H9 (cell line): ENCODE results near the gene HHAT. TPM values are rescaled to one million over a fixed set of nuclear protein-coding genes. Genes with fewer than 3 reads are reported as not detected.

Experiments
- DNase-seq: peaks from one replicate; pipeline ENCODE4 v3.0.0-alpha.2; 2017
- H2AFZ ChIP-seq: one replicate; pipeline ENCODE4 v1.6.1; 2013; ENCODE audit warnings: mild to moderate bottlenecking, low read length, control low read depth, moderate library complexity
- H2AK5ac ChIP-seq: 2 replicates; pipeline ENCODE4 v1.6.1; 2013; ENCODE audit warnings: low read length, control low read depth, mixed read lengths; ENCODE audit not compliant: insufficient read length
- H2BK120ac ChIP-seq: one replicate; pipeline ENCODE4 v1.6.1; 2013; ENCODE audit warnings: low read depth, mild to moderate bottlenecking, low read length, control low read depth, inconsistent platforms; ENCODE audit not compliant: poor library complexity, severe bottlenecking
- H2BK12ac ChIP-seq: 2 replicates; pipeline ENCODE4 v1.6.1; 2013; ENCODE audit warnings: low read length, control low read depth, mixed read lengths, low read depth; ENCODE audit not compliant: insufficient read length
- H2BK15ac ChIP-seq: 2 replicates; pipeline ENCODE4 v1.6.1; 2013; ENCODE audit warnings: low read depth, low read length, control low read depth
- H2BK20ac ChIP-seq: one replicate; pipeline ENCODE4 v1.6.1; 2013; ENCODE audit warnings: low read depth, mild to moderate bottlenecking, low read length, control low read depth, inconsistent platforms; ENCODE audit not compliant: poor library complexity, severe bottlenecking
- H2BK5ac ChIP-seq: 2 replicates; pipeline ENCODE4 v1.6.1; 2013; ENCODE audit warnings: low read length, control low read depth, mixed read lengths; ENCODE audit not compliant: insufficient read length
- H3K14ac ChIP-seq: 2 replicates; pipeline ENCODE4 v1.6.1; 2013; ENCODE audit warnings: low read length, control low read depth; ENCODE audit not compliant: insufficient read depth
- H3K18ac ChIP-seq: 2 replicates; pipeline ENCODE4 v1.6.1; 2013; ENCODE audit warnings: low read depth, mild to moderate bottlenecking, mixed read lengths, low read length, control low read depth; ENCODE audit not compliant: insufficient read length
- H3K23ac ChIP-seq: 2 replicates; pipeline ENCODE4 v1.6.1; 2013; ENCODE audit warnings: low read length, control low read depth, mixed read lengths, low read depth; ENCODE audit not compliant: insufficient read length
- H3K23me2 ChIP-seq: 2 replicates; pipeline ENCODE4 v1.6.1; 2013; ENCODE audit warnings: low read depth, mild to moderate bottlenecking, mixed read lengths, low read length, control low read depth; ENCODE audit not compliant: insufficient read length, poor library complexity, severe bottlenecking
- H3K27ac ChIP-seq: 2 replicates; pipeline ENCODE4 v1.5.1; 2013; ENCODE audit warnings: low read length, control low read depth, mixed read lengths, low read depth; ENCODE audit not compliant: insufficient read length
- H3K27me3 ChIP-seq: 2 replicates; pipeline ENCODE4 v1.6.1; 2013; ENCODE audit warnings: low read length, control low read depth, inconsistent platforms; ENCODE audit not compliant: insufficient read depth
- H3K4ac ChIP-seq: 2 replicates; pipeline ENCODE4 v1.6.1; 2013; ENCODE audit warnings: low read depth, mild to moderate bottlenecking, control low read depth, inconsistent platforms, low read length, moderate library complexity
- H3K4me1 ChIP-seq: 2 replicates; pipeline ENCODE4 v1.6.1; 2013; ENCODE audit warnings: low read length, control low read depth, inconsistent platforms; ENCODE audit not compliant: insufficient read depth
- H3K4me2 ChIP-seq: 2 replicates; pipeline ENCODE4 v1.6.1; 2013; ENCODE audit warnings: low read length, control low read depth, mixed read lengths; ENCODE audit not compliant: insufficient read length, insufficient read depth
- H3K56ac ChIP-seq: 2 replicates; pipeline ENCODE4 v1.6.1; 2013; ENCODE audit warnings: low read depth, mild to moderate bottlenecking, mixed read lengths, low read length, control low read depth; ENCODE audit not compliant: insufficient read length
- H3K79me1 ChIP-seq: 2 replicates; pipeline ENCODE4 v1.6.1; 2013; ENCODE audit warnings: low read depth, mild to moderate bottlenecking, moderate library complexity, low read length, control low read depth, inconsistent platforms; ENCODE audit not compliant: insufficient read depth, poor library complexity, severe bottlenecking
- H3K79me2 ChIP-seq: 2 replicates; pipeline ENCODE4 v1.6.1; 2013; ENCODE audit warnings: low read length, control low read depth, inconsistent platforms; ENCODE audit not compliant: insufficient read depth
- H3K9ac ChIP-seq: 2 replicates; pipeline ENCODE4 v1.6.1; 2013; ENCODE audit warnings: low read length, control low read depth, mixed read lengths; ENCODE audit not compliant: insufficient read length; ENCODE audit errors: extremely low read depth
- H3K9me3 ChIP-seq: one replicate; pipeline ENCODE4 v1.6.1; 2013; ENCODE audit warnings: low read depth, low read length, inconsistent platforms; ENCODE audit not compliant: control insufficient read depth
- H3T11ph ChIP-seq: one replicate; pipeline ENCODE4 v1.6.1; 2013; ENCODE audit warnings: mild to moderate bottlenecking, low read length, control low read depth, inconsistent platforms
- H4K20me1 ChIP-seq: one replicate; pipeline ENCODE4 v1.6.1; 2013; ENCODE audit not compliant: control insufficient read depth, insufficient read length, insufficient read depth
- H4K5ac ChIP-seq: 2 replicates; pipeline ENCODE4 v1.6.1; 2013; ENCODE audit warnings: low read depth, mild to moderate bottlenecking, mixed read lengths, low read length, control low read depth; ENCODE audit not compliant: insufficient read length
- H4K8ac ChIP-seq: replicated peaks from 2 replicates; pipeline ENCODE4 v1.6.1; 2013; ENCODE audit warnings: low read length, control low read depth, mixed read lengths, low read depth; ENCODE audit not compliant: insufficient read length
- H4K91ac ChIP-seq: 2 replicates; pipeline ENCODE4 v1.6.1; 2013; ENCODE audit warnings: low read depth, mild to moderate bottlenecking, moderate library complexity, mixed read lengths, low read length, control low read depth; ENCODE audit not compliant: insufficient read length
- H3K27ac Mint-ChIP-seq, 3 experiments: 2 replicates in 2 of 3; 3 replicates in 1 of 3; pipeline ENCODE4 v1.8.0; 2020 to 2021; ENCODE audit warnings: mixed read lengths in 3 of 3, mild to moderate bottlenecking in 1 of 3, moderate library complexity in 1 of 3
- H3K27me3 Mint-ChIP-seq: 2 replicates; pipeline ENCODE4 v1.8.0; 2021; ENCODE audit warnings: low read depth, mild to moderate bottlenecking, moderate library complexity, mixed read lengths
- H3K36me3 Mint-ChIP-seq, 3 experiments: 2 replicates in 2 of 3; 3 replicates in 1 of 3; pipeline ENCODE4 v1.8.0; 2020 to 2021; ENCODE audit warnings: low read depth in 3 of 3, mixed read lengths in 3 of 3; ENCODE audit not compliant: insufficient read depth in 1 of 3
- H3K4me1 Mint-ChIP-seq, 2 experiments: 2 replicates each; pipeline ENCODE4 v1.8.0; 2020; ENCODE audit warnings: mixed read lengths in 2 of 2
- H3K4me3 Mint-ChIP-seq, 2 experiments: 2 replicates in 1 of 2; 3 replicates in 1 of 2; pipeline ENCODE4 v1.8.0; 2020 to 2021; ENCODE audit warnings: mild to moderate bottlenecking in 2 of 2, mixed read lengths in 2 of 2, moderate library complexity in 1 of 2
- H3K9me3 Mint-ChIP-seq, 2 experiments: 2 replicates in 1 of 2; 3 replicates in 1 of 2; pipeline ENCODE4 v1.8.0; 2020; ENCODE audit warnings: mild to moderate bottlenecking in 2 of 2, mixed read lengths in 2 of 2, moderate library complexity in 1 of 2
- WGBS: extraction: QIAGEN DNeasy Blood & Tissue Kit; methylation state at CpG from one replicate; pipeline ENCODE4 v1.1.7; 2013; ENCODE audit warnings: missing lambda C conversion rate, low lambda C conversion rate, mixed read lengths; ENCODE audit not compliant: insufficient read length; ENCODE audit errors: extremely low coverage; 5-methylcytosine and 5-hydroxymethylcytosine counted together
- total RNA-seq: library from RNA; stranded (reverse); gene quantifications from 2 replicates; pipeline ENCODE4 v1.2.1, GENCODE V29; 2021
- TF ChIP-seq, protein P1 (sequence below): fragments of 200-600 bp; sonication (generic); conservative IDR thresholded peaks from 3 replicates; pipeline ENCODE4 v1.8.0; 2021; ENCODE audit warnings: antibody characterized with exemption, mild to moderate bottlenecking

Gene HHAT
- total RNA-seq, 1 experiment from 2014 or later = 0.48 TPM

DNA sequence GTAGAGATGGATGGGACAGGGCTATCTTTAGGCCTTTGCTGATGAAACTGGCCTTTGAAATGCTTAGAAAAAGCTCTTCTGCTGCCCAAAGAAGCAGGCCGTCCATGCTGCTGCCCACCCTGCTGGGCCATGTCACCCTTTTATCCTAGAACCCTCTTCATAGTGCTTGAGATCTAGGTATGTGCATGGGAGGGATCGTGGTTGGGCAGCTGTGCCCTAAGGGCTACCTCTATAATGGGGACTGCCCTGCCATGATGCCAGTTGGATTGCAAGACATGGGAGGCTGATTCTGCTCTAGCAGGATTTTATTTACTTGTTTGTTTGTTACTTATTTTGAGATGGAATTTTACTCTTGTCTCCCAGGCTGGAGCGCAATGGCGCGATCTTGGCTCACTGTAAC, 69.0 kb downstream of the HHAT start:
- Mint-ChIP-seq H3K9me3 (peaks cover 0 to 3% of the 10 kb centered on the region in 2 experiments; a peak in 2 of 5 replicates), H3K27ac (no peak overlapping the region), H3K27me3 (no peaks in the 10 kb centered on the region; the same call in 1 of the 2 replicates), H3K4me3 (no peak overlapping the region), H3K4me1 (peaks cover 8 to 9% of the 10 kb centered on the region in 2 experiments), H3K36me3 (peaks cover 0 to 4% (median 0%) of the 10 kb centered on the region in 3 experiments; a peak in 3 of 7 replicates)
- Histone ChIP-seq H3K18ac (no peak overlapping the region), H3K4ac (no peak overlapping the region), H3K27me3 (no peaks in the 10 kb centered on the region), H3K4me2 (no peak overlapping the region), H3K14ac (no peak overlapping the region), H2AFZ (no peak overlapping the region), H3K27ac (no peak overlapping the region), H2BK15ac (no peak overlapping the region), H3K23me2 (no peaks in the 10 kb centered on the region), H3K56ac (no peak overlapping the region), H2BK5ac (no peak overlapping the region), H3K9ac (no peak overlapping the region), H3K79me1 (no peaks in the 10 kb centered on the region), H4K8ac (no peak overlapping the region), H2AK5ac (no peak overlapping the region), H4K91ac (no peak overlapping the region), H3K23ac (no peak overlapping the region), H4K5ac (no peak overlapping the region), H2BK120ac (no peak overlapping the region), H4K20me1 (no peaks in the 10 kb centered on the region), H2BK12ac (no peak overlapping the region), H3K9me3 (no peaks in the 10 kb centered on the region), H3K4me1 (no peaks in the 10 kb centered on the region), H3K79me2 (no peaks in the 10 kb centered on the region), H2BK20ac (no peak overlapping the region), H3T11ph (no peak overlapping the region)
- TF ChIP-seq, protein P1, sequence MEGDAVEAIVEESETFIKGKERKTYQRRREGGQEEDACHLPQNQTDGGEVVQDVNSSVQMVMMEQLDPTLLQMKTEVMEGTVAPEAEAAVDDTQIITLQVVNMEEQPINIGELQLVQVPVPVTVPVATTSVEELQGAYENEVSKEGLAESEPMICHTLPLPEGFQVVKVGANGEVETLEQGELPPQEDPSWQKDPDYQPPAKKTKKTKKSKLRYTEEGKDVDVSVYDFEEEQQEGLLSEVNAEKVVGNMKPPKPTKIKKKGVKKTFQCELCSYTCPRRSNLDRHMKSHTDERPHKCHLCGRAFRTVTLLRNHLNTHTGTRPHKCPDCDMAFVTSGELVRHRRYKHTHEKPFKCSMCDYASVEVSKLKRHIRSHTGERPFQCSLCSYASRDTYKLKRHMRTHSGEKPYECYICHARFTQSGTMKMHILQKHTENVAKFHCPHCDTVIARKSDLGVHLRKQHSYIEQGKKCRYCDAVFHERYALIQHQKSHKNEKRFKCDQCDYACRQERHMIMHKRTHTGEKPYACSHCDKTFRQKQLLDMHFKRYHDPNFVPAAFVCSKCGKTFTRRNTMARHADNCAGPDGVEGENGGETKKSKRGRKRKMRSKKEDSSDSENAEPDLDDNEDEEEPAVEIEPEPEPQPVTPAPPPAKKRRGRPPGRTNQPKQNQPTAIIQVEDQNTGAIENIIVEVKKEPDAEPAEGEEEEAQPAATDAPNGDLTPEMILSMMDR = no peak
- no peak for DNase-seq
- WGBS = no CpG with 5 or more reads among the region's 5 CpGs
